AG09309 (cell line): ENCODE results near the gene TRIM58.

Source experiments
- DNase-seq: peaks from one replicate; pipeline ENCODE4 v3.0.0-alpha.2; 2010; ENCODE audit warnings: low read depth
- H3K4me3 ChIP-seq: 2 replicates; pipeline ENCODE4 v1.5.1; 2011; ENCODE audit warnings: mild to moderate bottlenecking, low read depth, low read length, moderate library complexity; ENCODE audit not compliant: control insufficient read depth
- CTCF ChIP-seq: IDR thresholded peaks from 2 replicates; pipeline ENCODE4 v1.5.1; 2011; ENCODE audit warnings: mild to moderate bottlenecking, low read depth, low read length, inconsistent platforms; ENCODE audit not compliant: insufficient read depth, control insufficient read depth; ENCODE audit errors: missing control alignments

TRIM58 gene

GRCh38 chr1:247864644-247865043 lies 7.7 kb downstream of the TRIM58 start:
- no peak overlapping the region for H3K4me3 ChIP-seq
- no peak for DNase-seq
- TF ChIP-seq CTCF, result no peak

GRCh38 chr1:247865416-247865815 lies 8.4 kb downstream of the TRIM58 start:
- H3K4me3 ChIP-seq, result no peak overlapping the region
- no peak for DNase-seq
- TF ChIP-seq CTCF, result no peak

- DNase-seq, result no peak
- no peak for TF ChIP-seq CTCF
- H3K4me3 ChIP-seq, result no peak overlapping the region
Observed at GRCh38 chr1:247883346-247883745, 26.4 kb downstream of the TRIM58 start.

GRCh38 chr1:247884797-247885413 lies 27.9 kb downstream of the TRIM58 start:
- H3K4me3 ChIP-seq, result no peak overlapping the region
- no peak for DNase-seq
- TF ChIP-seq CTCF, result no peak

GRCh38 chr1:247895163-247895637 lies 38.2 kb downstream of the TRIM58 start, which contains the start of gene OR2W3:
Gene OR2W3, plus strand, starts transcription at chr1:247895587. Its CDS starts 0 bp downstream, at chr1:247895587.
- TF ChIP-seq CTCF, result no peak
- no peak for DNase-seq
- no peak within 1 kb of the TSS for H3K4me3 ChIP-seq

- no peak overlapping the region for H3K4me3 ChIP-seq
- no peak for TF ChIP-seq CTCF
- DNase-seq, result no peak
Observed at GRCh38 chr1:247895976-247896375, 39.0 kb downstream of the TRIM58 start.
